GM08714 (cell line): ENCODE data around the gene TEX54.

Experiments used
- H3K4me3 ChIP-seq: fragments of 200-500 bp; sonication (Bioruptor generic); 2 replicates; pipeline ENCODE4 v1.5.1; 2014; ENCODE audit warnings: mild to moderate bottlenecking, low read length, inconsistent platforms
- ZNF274 ChIP-seq: IDR thresholded peaks from 2 replicates; pipeline ENCODE4 v1.6.1; 2012; ENCODE audit warnings: mild to moderate bottlenecking, low read depth, low read length

The TEX54 gene

DNA sequence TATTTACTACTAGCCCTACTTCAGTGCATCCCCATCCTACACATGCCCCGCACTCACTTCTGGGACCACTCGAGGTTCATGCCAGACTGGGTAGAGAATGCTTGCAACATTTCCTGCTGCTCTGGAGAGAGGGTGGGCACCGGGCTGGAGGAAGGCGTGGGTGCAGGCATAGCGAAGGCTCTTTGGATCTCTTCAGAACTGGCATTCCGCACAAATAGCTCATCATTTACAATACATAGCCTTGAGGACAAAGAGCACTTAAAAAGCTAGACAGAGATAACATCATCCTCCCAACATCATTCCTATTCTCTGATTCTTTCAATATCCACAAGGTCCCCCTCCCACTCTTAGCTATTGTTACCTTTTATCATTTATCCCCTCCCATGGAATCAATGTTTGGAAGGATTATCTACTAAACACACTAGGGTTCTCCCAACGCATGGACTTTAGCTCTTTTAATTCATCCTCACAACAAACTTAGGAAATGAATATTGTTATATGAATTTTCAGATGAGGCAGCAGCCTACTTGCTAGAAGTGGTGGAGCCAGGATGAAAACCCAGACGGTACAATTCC lies 38.4 kb downstream of the TEX54 start:
- no peak overlapping the region for H3K4me3 ChIP-seq
- TF ChIP-seq ZNF274: no peak

DNA sequence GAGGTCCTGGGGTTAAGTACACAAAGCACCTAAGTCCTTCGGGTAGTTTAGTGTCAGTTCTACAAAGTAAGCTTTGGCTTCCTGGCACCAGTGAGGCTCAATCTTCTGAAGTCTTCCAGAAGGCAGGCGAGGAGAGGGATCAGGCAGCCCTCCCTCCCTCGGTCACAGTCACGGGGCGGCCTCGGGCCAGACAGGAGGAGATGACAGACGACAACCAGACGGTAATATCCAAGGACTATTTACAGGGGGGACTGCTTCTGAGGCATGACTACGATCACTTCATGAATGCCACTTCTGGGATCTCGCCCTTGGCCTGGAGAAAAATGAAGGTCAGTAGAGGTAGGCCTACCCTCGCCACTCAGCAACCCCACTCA lies 40.5 kb downstream of the TEX54 start:
- TF ChIP-seq ZNF274: no peak
- no peak overlapping the region for H3K4me3 ChIP-seq

DNA sequence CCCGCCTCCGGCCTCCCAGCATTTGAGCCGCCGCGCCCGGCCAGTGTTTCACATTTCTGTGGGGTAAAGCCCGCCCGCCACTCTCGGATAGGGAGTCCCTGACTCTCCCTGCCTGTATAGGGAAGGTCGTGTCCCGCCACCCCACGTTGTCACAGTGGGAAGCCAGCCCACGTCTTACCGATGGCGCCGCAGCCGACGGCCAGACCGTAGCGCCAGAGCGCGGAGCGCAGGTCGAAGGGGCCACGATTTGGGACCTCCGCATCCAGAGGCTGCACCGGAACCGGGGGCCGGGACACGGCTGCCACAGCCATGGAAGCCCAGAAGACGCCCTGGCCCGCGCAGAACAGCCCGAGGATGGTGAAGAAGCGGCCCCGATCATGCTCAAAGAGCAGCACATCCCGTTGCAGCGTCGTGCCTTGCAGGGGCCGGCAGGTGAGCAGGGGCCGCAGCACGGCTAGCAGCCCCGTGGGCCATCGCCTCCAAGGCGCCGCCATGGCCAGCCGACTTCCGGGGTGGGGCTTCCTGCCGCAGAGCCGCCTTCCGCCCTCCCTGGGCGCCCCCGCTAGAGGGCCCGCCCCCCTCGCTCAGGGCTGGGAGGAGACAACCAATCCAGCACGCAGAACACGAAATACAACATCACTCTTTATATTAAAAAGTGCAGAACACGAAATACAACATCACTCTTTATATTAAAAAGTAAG lies 41.0 kb downstream of the TEX54 start, which contains the start of gene TMEM223:
TSS of gene TMEM223 (minus strand) at position 506 of the 701 bp plus-strand sequence. CDS start at position 494, 12 bp downstream.
- peak within 1 kb of the TSS; percentile 91 for H3K4me3 ChIP-seq
- TF ChIP-seq ZNF274: no peak

DNA sequence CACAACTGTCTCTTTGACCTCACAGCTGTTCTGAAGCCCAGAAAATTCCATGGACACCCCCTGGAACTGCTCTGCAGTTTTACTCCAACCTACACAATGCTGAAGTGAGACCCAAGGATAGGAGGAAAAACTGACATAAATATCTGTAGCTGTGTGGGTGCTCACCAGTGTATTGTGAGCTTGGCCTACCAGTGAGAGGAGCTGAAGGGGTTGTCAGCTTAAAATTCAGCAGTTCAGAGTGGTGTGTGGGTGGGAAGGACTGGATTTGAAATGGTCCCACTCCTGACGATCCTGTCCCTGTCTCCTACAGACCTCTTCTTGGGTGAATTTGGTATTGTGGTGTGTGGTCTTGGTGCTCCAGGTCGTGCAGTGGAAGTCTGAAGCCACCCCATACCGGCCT lies 43.1 kb downstream of the TEX54 start:
- TF ChIP-seq ZNF274: no peak

DNA sequence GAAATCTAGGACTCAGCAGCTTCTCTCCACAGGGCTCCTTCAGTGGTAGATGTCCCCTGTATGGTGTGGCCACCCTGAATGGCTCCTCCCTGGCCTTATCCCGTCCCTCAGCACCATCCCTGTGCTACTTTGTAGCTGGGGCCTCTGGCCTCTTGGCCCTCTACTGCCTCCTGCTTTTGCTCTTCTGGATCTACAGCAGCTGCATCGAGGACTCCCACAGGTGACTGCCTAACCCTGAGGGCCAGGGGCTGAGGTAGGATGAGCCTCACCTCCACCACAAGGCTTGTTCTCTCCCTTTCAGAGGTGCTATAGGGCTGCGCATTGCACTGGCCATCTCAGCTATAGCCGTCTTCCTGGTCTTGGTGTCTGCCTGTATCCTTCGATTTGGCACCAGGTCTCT lies 43.6 kb downstream of the TEX54 start:
- no peak for TF ChIP-seq ZNF274
- no peak overlapping the region for H3K4me3 ChIP-seq

More for the DNA sequence above, 43.1 kb downstream of the TEX54 start:
- H3K4me3 ChIP-seq: no peak overlapping the region

DNA sequence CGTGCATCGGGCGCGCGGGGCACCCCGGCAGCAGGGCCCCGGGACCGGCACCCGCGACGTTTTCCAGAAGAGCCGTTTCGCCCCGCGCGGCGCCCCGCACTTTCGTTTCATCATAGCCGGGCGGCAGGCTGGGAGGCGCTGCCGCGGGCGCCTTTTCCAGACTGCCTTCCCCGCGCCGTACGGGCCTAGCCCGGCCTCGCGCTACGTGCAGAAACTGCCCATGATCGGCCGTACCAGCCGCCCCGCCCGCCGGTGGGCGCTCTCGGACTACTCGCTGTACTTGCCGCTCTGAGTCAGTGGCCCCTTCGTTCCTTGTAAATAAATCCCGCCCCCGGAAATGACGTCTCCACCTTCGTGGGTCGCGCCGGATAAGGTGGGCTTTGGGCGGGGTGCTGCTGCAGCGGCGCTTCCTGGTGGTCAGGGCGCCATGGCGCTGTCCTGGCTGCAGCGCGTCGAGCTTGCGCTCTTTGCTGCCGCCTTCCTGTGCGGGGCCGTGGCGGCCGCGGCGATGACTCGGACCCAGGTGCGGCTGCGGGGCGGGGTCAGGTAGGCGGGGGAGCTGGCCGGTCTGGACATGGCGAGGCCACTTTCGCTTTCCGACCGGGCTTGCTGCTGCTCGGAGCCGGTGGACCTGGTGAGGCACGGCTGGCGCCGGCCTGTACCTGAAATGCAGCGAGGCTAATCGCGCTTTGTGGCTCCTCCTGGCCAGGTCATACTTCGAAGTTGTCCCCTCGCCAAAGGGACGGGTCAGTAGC lies 45.5 kb downstream of the TEX54 start, which contains the start of gene TMEM179B:
TSS of gene TMEM179B (plus strand) at position 398 of the 755 bp plus-strand sequence. CDS start at position 428, 30 bp downstream.
- H3K4me3 ChIP-seq: peak within 1 kb of the TSS; percentile 69
- no peak for TF ChIP-seq ZNF274

DNA sequence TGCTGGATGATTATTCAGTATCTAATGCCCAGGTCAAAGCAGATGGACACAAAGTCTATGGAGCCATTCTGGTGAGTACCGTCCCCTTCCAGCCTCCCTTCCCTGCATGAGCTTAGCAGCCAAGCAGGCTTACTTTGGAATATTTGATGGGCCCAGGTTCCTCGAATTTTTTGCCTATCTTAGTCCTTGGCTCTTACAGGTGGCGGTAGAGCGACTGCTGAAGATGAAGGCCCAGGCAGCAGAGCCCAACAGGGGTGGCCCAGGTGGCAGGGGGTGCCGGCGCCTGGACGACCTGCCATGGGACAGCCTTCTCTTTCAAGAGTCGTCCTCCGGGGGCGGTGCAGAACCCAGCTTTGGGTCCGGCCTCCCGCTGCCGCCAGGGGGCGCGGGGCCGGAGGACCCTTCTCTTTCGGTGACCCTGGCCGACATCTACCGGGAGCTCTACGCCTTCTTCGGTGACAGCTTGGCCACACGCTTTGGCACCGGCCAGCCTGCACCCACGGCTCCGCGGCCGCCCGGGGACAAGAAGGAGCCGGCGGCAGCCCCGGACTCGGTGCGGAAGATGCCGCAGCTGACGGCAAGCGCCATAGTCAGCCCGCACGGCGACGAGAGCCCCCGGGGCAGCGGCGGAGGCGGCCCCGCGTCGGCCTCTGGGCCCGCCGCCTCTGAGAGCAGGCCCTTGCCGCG lies 46.2 kb downstream of the TEX54 start:
- peak overlapping the region; percentile 69 for H3K4me3 ChIP-seq
- no peak for TF ChIP-seq ZNF274

DNA sequence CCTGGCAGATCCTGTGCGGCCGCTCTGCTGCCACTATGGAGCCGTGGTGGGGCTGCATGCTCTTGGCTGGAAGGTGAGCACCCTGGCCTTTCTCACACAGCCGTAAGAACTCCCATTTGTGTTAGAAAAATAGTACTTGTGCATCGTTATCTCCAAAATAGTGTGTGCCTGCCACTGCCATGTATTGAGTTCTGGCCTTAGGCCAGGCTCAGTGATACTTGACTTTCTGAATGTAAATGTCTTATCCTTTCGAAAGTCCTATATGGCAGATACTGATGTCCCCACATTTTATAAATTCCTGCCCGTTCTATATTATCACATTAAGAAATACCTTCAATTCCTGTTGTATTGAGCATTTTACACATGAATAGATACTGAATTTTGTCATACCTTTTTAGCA lies 49.9 kb downstream of the TEX54 start:
- no peak for TF ChIP-seq ZNF274
- H3K4me3 ChIP-seq: no peak overlapping the region
